ENCODE results near the gene E2F4.

The E2F4 gene

GRCh38 chr16:67213197-67214019, 21.5 kb downstream of the E2F4 start:
- no peak overlapping the region for H3K27ac ChIP-seq
- no peak for TF ChIP-seq ZFX (IDR thresholded peaks at IDR 0.05; ENCODE audit: borderline replicate concordance)

- H3K27ac ChIP-seq, result no peak overlapping the region
- TF ChIP-seq ZFX (IDR thresholded peaks at IDR 0.05; ENCODE audit: borderline replicate concordance), result no peak
- TF ChIP-seq, protein P1, sequence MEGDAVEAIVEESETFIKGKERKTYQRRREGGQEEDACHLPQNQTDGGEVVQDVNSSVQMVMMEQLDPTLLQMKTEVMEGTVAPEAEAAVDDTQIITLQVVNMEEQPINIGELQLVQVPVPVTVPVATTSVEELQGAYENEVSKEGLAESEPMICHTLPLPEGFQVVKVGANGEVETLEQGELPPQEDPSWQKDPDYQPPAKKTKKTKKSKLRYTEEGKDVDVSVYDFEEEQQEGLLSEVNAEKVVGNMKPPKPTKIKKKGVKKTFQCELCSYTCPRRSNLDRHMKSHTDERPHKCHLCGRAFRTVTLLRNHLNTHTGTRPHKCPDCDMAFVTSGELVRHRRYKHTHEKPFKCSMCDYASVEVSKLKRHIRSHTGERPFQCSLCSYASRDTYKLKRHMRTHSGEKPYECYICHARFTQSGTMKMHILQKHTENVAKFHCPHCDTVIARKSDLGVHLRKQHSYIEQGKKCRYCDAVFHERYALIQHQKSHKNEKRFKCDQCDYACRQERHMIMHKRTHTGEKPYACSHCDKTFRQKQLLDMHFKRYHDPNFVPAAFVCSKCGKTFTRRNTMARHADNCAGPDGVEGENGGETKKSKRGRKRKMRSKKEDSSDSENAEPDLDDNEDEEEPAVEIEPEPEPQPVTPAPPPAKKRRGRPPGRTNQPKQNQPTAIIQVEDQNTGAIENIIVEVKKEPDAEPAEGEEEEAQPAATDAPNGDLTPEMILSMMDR (IDR thresholded peaks at IDR 0.05), result no peak
Observed at GRCh38 chr16:67215706-67216105, 23.8 kb downstream of the E2F4 start.

GRCh38 chr16:67216612-67217490, 24.9 kb downstream of the E2F4 start:
- no peak overlapping the region for H3K27ac ChIP-seq
- TF ChIP-seq ZFX (IDR thresholded peaks at IDR 0.05; ENCODE audit: borderline replicate concordance), result no peak
- TF ChIP-seq, protein P1 (IDR thresholded peaks at IDR 0.05), result no peak

- H3K27ac ChIP-seq, result no peak overlapping the region
- no peak for TF ChIP-seq ZFX (IDR thresholded peaks at IDR 0.05; ENCODE audit: borderline replicate concordance)
- TF ChIP-seq, protein P1 (IDR thresholded peaks at IDR 0.05), result no peak
Observed at GRCh38 chr16:67223992-67224391, 32.0 kb downstream of the E2F4 start.

GRCh38 chr16:67226295-67226803, 34.4 kb downstream of the E2F4 start:
- TF ChIP-seq ZFX (IDR thresholded peaks at IDR 0.05; ENCODE audit: borderline replicate concordance), result no peak
- TF ChIP-seq, protein P1 (IDR thresholded peaks at IDR 0.05), result no peak
- H3K27ac ChIP-seq, result no peak overlapping the region

DNA sequence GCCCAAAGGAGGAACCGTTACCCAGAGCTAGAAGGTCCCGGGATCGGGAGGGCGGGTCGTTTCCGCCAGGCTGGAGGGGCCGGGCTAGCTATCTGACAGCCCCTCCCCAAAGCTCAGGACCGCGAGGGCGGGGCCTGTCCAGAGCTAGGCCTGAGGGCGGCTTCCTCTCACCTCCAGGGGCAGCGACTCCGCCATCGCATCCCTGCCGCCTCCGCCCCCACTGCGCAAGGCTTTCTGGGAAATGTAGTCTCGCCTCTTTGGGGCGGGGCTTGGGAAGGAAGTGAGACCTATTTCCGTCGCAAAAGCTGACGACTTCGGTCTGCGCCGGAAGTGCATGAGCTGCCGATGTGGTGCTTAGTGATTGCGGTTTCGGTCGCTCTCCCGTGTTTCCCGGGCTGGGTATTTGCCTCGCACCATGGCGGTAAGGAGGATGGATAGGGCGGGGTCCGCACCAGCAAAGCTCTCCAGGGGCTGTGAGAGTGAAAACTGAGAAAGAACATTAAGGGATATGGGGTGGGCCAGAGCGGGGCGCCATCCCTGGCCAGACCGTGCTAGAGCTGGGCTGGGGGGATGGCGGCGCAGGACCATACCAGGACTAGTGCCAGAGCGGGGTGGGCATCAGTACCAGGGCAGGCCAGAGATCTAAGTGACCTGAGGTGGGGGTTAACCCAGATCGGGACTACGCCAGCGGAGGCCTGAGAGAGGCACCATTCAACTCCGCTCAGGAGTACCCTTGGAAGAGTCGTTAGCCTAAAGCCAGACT, 35.0 kb downstream of the E2F4 start, which contains the start of gene TMEM208:
TMEM208 (plus strand) TSS at position 327 of the 763 bp plus-strand sequence; CDS start at position 416, 89 bp downstream.
- H3K27ac ChIP-seq, result peak within 1 kb of the TSS; percentile 50

More for the DNA sequence above, 35.0 kb downstream of the E2F4 start, which contains the start of gene TMEM208:
- TF ChIP-seq ZFX (IDR thresholded peaks at IDR 0.05; ENCODE audit: borderline replicate concordance), result no peak
- TF ChIP-seq, protein P1 (IDR thresholded peaks at IDR 0.05), result peak; percentile 24
